Memory B cell (primary cell): ENCODE results near the gene KNL1.
"Not testable (repeated sequence)": the region's sequence is repeated elsewhere in the genome, so short reads cannot be mapped to it uniquely, and the experiment has no call there.

ENCODE experiments used
- ATAC-seq: fragments of 150-1000 bp; cut with Tn5 transposase; 2 replicates; pipeline ENCODE4 v1.10.0; 2021; ENCODE audit warnings: low read depth, mild to moderate bottlenecking, moderate library complexity
- DNase-seq, 2 donors: peaks; one replicate each; pipeline ENCODE4 v3.0.0; 2022; ENCODE audit warnings: low spot score in 2 of 2
- H3K27ac Mint-ChIP-seq: one replicate; pipeline ENCODE4 v1.8.0; 2022; ENCODE audit warnings: mild to moderate bottlenecking, moderate library complexity, mixed read lengths
- H3K27me3 Mint-ChIP-seq: one replicate; pipeline ENCODE4 v1.8.0; 2022; ENCODE audit warnings: mixed read lengths
- H3K36me3 Mint-ChIP-seq: one replicate; pipeline ENCODE4 v1.8.0; 2022; ENCODE audit warnings: mild to moderate bottlenecking, mixed read lengths
- H3K4me1 Mint-ChIP-seq: one replicate; pipeline ENCODE4 v1.8.0; 2022; ENCODE audit warnings: mixed read lengths
- H3K4me3 Mint-ChIP-seq: one replicate; pipeline ENCODE4 v1.8.0; 2022; ENCODE audit warnings: mild to moderate bottlenecking, moderate library complexity, mixed read lengths
- H3K9me3 Mint-ChIP-seq: one replicate; pipeline ENCODE4 v1.8.0; 2022; ENCODE audit warnings: mixed read lengths

KNL1 gene

GRCh38 chr15:40565333-40566238 is 28.5 kb upstream of the KNL1 start:
- H3K4me3 Mint-ChIP-seq, result peak overlapping the region; percentile 95
- DNase-seq (no peak), ATAC-seq (no peak)
- no peaks in the 10 kb centered on the region for H3K9me3 Mint-ChIP-seq
- no peaks in the 10 kb centered on the region for H3K27me3 Mint-ChIP-seq
- peaks cover 12% of the 10 kb centered on the region for H3K36me3 Mint-ChIP-seq
- H3K4me1 Mint-ChIP-seq, result peaks cover 27% of the 10 kb centered on the region
- peak overlapping the region; percentile 93 for H3K27ac Mint-ChIP-seq

- no peak overlapping the region for H3K27ac Mint-ChIP-seq
Measured at GRCh38 chr15:40567111-40567510, 26.9 kb upstream of the KNL1 start.

GRCh38 chr15:40569129-40569953 is 24.7 kb upstream of the KNL1 start, which contains the start of gene RPUSD2:
RPUSD2 (plus strand) TSS chr15:40569299; CDS start chr15:40569338, 39 bp downstream.
- DNase-seq (peak; percentile 79 to 90), ATAC-seq (peak; percentile 66)
- Mint-ChIP-seq H3K27ac (peak within 1 kb of the TSS; percentile 96), H3K4me1 (peaks cover 19% of the 10 kb centered on the region), H3K36me3 (peaks cover 3% of the 10 kb centered on the region), H3K4me3 (peak within 1 kb of the TSS; percentile 99), H3K9me3 (no peaks in the 10 kb centered on the region), H3K27me3 (no peaks in the 10 kb centered on the region)

More at GRCh38 chr15:40567111-40567510, 26.9 kb upstream of the KNL1 start:
- no peak overlapping the region for H3K4me3 Mint-ChIP-seq
- no peaks in the 10 kb centered on the region for H3K27me3 Mint-ChIP-seq
- ATAC-seq (no peak), DNase-seq (no peak)
- H3K4me1 Mint-ChIP-seq, result peaks cover 27% of the 10 kb centered on the region
- peaks cover 1% of the 10 kb centered on the region for H3K36me3 Mint-ChIP-seq
- H3K9me3 Mint-ChIP-seq, result no peaks in the 10 kb centered on the region

- no peaks in the 10 kb centered on the region for H3K27me3 Mint-ChIP-seq
- no peak for DNase-seq
- H3K9me3 Mint-ChIP-seq, result no peaks in the 10 kb centered on the region
- H3K4me1 Mint-ChIP-seq, result peaks cover 11% of the 10 kb centered on the region
- peaks cover 10% of the 10 kb centered on the region for H3K36me3 Mint-ChIP-seq
- H3K27ac Mint-ChIP-seq, result peak overlapping the region; percentile 48
- ATAC-seq, result no peak
- H3K4me3 Mint-ChIP-seq, result no peak overlapping the region
Measured at GRCh38 chr15:40575113-40575512, 18.9 kb upstream of the KNL1 start.

GRCh38 chr15:40576914-40577313 is 17.1 kb upstream of the KNL1 start:
- H3K27me3 Mint-ChIP-seq, ATAC-seq, DNase-seq, H3K4me1 Mint-ChIP-seq, H3K9me3 Mint-ChIP-seq, H3K4me3 Mint-ChIP-seq, H3K27ac Mint-ChIP-seq: not testable (repeated sequence)
- peaks cover 10% of the 10 kb centered on the region for H3K36me3 Mint-ChIP-seq

- H3K27ac Mint-ChIP-seq, result no peak overlapping the region
- ATAC-seq (no peak), DNase-seq (no peak)
- peaks cover 3% of the 10 kb centered on the region for H3K4me1 Mint-ChIP-seq
- peaks cover 7% of the 10 kb centered on the region for H3K36me3 Mint-ChIP-seq
- no peaks in the 10 kb centered on the region for H3K9me3 Mint-ChIP-seq
- no peak overlapping the region for H3K4me3 Mint-ChIP-seq
- no peaks in the 10 kb centered on the region for H3K27me3 Mint-ChIP-seq
Measured at GRCh38 chr15:40578892-40579291, 15.2 kb upstream of the KNL1 start.

- not testable (repeated sequence) for H3K4me1 Mint-ChIP-seq, H3K4me3 Mint-ChIP-seq, H3K36me3 Mint-ChIP-seq, DNase-seq, H3K27me3 Mint-ChIP-seq, H3K27ac Mint-ChIP-seq, ATAC-seq, H3K9me3 Mint-ChIP-seq
Measured at GRCh38 chr15:40581796-40582195, 12.3 kb upstream of the KNL1 start.

GRCh38 chr15:40582726-40583246 is 11.3 kb upstream of the KNL1 start:
- DNase-seq (no peak), ATAC-seq (no peak)
- Mint-ChIP-seq H3K9me3 (no peaks in the 10 kb centered on the region), H3K27me3 (peaks cover 2% of the 10 kb centered on the region), H3K4me3 (no peak overlapping the region), H3K27ac (no peak overlapping the region), H3K4me1 (no peaks in the 10 kb centered on the region), H3K36me3 (no peaks in the 10 kb centered on the region)

- Mint-ChIP-seq H3K27me3 (peaks cover 2% of the 10 kb centered on the region), H3K27ac (no peak overlapping the region), H3K4me3 (no peak overlapping the region), H3K4me1 (no peaks in the 10 kb centered on the region), H3K36me3 (no peaks in the 10 kb centered on the region), H3K9me3 (no peaks in the 10 kb centered on the region)
- no peak for ATAC-seq
- no peak for DNase-seq
Measured at GRCh38 chr15:40584191-40584590, 9.9 kb upstream of the KNL1 start.

- Mint-ChIP-seq H3K4me1 (peaks cover 12% of the 10 kb centered on the region), H3K27me3 (peaks cover 2% of the 10 kb centered on the region), H3K4me3 (peak overlapping the region; percentile 85), H3K9me3 (no peaks in the 10 kb centered on the region), H3K27ac (no peak overlapping the region), H3K36me3 (no peaks in the 10 kb centered on the region)
- ATAC-seq, result no peak
- DNase-seq, result no peak
Measured at GRCh38 chr15:40590667-40591050, 3.4 kb upstream of the KNL1 start.

GRCh38 chr15:40591389-40591788 is 2.7 kb upstream of the KNL1 start:
- Mint-ChIP-seq H3K4me3 (no peak overlapping the region), H3K4me1 (peaks cover 12% of the 10 kb centered on the region), H3K9me3 (no peaks in the 10 kb centered on the region), H3K27me3 (peaks cover 2% of the 10 kb centered on the region), H3K36me3 (no peaks in the 10 kb centered on the region), H3K27ac (no peak overlapping the region)
- DNase-seq (no peak), ATAC-seq (no peak)

- Mint-ChIP-seq H3K4me1 (peaks cover 12% of the 10 kb centered on the region), H3K9me3 (no peaks in the 10 kb centered on the region), H3K27ac (peak overlapping the region; percentile 19), H3K36me3 (no peaks in the 10 kb centered on the region), H3K4me3 (no peak overlapping the region), H3K27me3 (peaks cover 2% of the 10 kb centered on the region)
- no peak for ATAC-seq
- no peak for DNase-seq
Measured at GRCh38 chr15:40593165-40593564, 884 bp upstream of the KNL1 start.

- ATAC-seq (peak; percentile 41), DNase-seq (no peak)
- peaks cover 2% of the 10 kb centered on the region for H3K27me3 Mint-ChIP-seq
- H3K36me3 Mint-ChIP-seq, result no peaks in the 10 kb centered on the region
- peaks cover 12% of the 10 kb centered on the region for H3K4me1 Mint-ChIP-seq
- H3K27ac Mint-ChIP-seq, result peak overlapping the region; percentile 99
- H3K4me3 Mint-ChIP-seq, result peak overlapping the region; percentile 98
- no peaks in the 10 kb centered on the region for H3K9me3 Mint-ChIP-seq
Measured at GRCh38 chr15:40594429-40594836, 384 bp downstream of the KNL1 start.

- Mint-ChIP-seq H3K27me3 (peaks cover 2% of the 10 kb centered on the region), H3K27ac (no peak overlapping the region), H3K4me1 (peaks cover 9% of the 10 kb centered on the region), H3K36me3 (no peaks in the 10 kb centered on the region), H3K4me3 (peak overlapping the region; percentile 98), H3K9me3 (no peaks in the 10 kb centered on the region)
- DNase-seq, result no peak
- ATAC-seq, result no peak
Measured at GRCh38 chr15:40595219-40595618, 1.2 kb downstream of the KNL1 start.
